ENCODE measurements around the gene PLCXD3.

The PLCXD3 gene

GRCh38 chr5:41281215-41281810, 229.1 kb downstream of the PLCXD3 start:
- no peak for DNase-seq (ENCODE audit: low read depth)

GRCh38 chr5:41279040-41279439, 231.4 kb downstream of the PLCXD3 start:
- DNase-seq (ENCODE audit: low read depth), result no peak

GRCh38 chr5:41277476-41278245, 232.7 kb downstream of the PLCXD3 start:
- no peak for DNase-seq (ENCODE audit: low read depth)

DNA sequence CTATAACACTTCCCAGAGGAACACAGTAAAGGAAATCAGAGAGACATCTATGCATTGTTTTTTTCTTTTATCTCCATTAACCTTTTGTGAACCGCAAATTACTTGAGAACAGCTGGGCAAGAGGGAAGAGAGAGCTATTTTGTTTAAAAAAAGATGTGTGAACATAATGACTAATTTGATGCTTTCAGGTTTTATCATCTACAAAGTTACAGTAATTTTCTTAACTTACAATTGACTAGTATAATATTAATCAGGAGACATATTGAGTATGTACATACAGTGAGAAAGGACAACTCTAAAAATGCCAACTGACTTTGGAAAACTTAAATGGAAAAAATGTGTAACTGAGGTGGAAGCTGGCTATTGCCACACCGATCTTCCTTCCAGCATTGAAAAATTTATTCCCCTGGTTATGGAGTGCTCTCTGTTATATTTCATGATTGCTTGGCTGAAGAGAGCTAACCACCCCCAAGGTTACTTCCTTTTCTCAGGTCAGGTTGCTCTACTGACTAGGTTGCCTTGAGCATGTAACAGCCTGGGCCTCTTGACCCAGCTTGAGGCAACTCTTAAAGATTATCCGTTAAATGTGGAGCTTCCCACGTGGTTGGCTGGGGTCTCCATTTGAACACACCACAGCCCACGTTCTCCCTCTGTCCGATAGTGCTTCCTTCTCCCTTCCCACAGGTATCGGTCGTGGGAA, 234.4 kb downstream of the PLCXD3 start:
- no peak for DNase-seq (ENCODE audit: low read depth)

DNA sequence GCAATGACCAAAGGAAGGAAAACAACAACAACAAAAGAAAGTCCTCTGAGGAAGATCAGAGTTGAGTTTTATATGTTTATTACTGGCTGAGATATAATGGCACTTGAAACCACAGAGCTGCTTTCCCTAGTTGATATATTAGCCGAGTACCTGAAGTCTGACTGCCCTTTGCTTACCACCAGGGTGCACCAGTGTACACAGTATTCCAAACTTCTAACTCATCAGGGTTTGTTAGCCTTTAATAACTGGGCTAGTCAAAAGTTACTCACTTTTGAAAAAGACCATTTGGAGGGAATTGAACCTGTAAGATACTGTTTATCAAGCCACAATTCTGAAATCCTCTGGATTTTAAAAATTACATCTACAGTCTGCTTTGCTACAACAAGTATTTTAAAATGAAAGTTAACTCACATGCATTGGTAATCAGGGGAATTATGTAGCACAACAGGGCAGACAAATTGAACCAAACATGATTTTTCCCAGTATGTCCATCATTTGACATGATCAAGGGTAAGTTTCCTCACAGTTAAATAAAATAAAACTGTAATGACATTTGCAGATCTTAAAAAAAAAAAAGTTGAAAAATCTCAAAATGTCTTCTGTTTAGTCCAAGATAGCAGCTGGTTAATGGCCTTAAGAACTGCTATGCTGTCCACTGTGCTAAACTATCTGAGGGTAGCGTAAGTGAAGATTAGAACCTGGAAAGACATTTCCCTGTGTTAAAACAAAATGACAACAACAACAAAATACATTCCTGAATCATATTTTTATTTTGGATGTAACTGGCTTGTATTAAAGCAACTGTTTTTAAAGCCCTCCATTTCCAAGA, 239.8 kb downstream of the PLCXD3 start:
- DNase-seq (ENCODE audit: low read depth), result peak; percentile 47

- no peak for DNase-seq (ENCODE audit: low read depth)
Measured at GRCh38 chr5:41268894-41269293, 241.5 kb downstream of the PLCXD3 start.

DNA sequence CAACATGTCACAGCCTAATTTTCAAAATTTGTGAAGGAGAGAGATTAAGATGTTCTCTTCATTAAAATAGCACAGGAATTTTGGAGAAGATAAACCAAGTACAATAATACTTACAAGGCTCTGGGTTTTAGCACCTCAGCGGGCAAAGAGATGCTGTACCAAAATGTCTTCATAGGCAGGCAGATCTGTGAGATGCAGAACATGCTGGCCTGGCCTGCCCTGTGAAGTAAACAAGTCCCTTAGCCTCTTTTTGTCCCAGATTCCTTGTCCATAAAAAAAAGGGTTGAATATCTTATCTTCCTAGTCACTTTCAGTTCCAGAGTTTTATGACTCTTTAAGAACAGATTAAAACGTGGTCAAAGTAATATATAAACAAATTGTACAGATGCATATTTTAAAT, 244.0 kb downstream of the PLCXD3 start:
- DNase-seq (ENCODE audit: low read depth), result no peak

GRCh38 chr5:41264019-41264418, 246.4 kb downstream of the PLCXD3 start:
- no peak for DNase-seq (ENCODE audit: low read depth)

- no peak for DNase-seq (ENCODE audit: low read depth)
Measured at GRCh38 chr5:41263335-41263734, 247.1 kb downstream of the PLCXD3 start.
